ENCODE data around the gene USP2. TPM values are rescaled to one million over a fixed set of nuclear protein-coding genes. Genes with fewer than 3 reads are reported as not detected.

The USP2 gene
- total RNA-seq, 2 experiments from 2014 or later: 0.61 to 0.96 TPM

GRCh38 chr11:119416606-119417580 is 35.4 kb upstream of the USP2 start:
- H3K36me3 Mint-ChIP-seq (ENCODE audit: low read depth): no peaks in the 10 kb centered on the region
- CTCF ChIA-PET: interaction anchor here (1.5 kb wide), 1 partner anchor 57 kb away, joined by 4 read pairs; no protein-coding TSS in a partner anchor
- ATAC-seq (no peak), DNase-seq (no peak)
- peaks cover 22% of the 10 kb centered on the region for H3K27me3 Mint-ChIP-seq
- TF ChIP-seq, protein P1, sequence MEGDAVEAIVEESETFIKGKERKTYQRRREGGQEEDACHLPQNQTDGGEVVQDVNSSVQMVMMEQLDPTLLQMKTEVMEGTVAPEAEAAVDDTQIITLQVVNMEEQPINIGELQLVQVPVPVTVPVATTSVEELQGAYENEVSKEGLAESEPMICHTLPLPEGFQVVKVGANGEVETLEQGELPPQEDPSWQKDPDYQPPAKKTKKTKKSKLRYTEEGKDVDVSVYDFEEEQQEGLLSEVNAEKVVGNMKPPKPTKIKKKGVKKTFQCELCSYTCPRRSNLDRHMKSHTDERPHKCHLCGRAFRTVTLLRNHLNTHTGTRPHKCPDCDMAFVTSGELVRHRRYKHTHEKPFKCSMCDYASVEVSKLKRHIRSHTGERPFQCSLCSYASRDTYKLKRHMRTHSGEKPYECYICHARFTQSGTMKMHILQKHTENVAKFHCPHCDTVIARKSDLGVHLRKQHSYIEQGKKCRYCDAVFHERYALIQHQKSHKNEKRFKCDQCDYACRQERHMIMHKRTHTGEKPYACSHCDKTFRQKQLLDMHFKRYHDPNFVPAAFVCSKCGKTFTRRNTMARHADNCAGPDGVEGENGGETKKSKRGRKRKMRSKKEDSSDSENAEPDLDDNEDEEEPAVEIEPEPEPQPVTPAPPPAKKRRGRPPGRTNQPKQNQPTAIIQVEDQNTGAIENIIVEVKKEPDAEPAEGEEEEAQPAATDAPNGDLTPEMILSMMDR (IDR thresholded peaks at IDR 0.05): no peak
- H3K4me1 Mint-ChIP-seq (ENCODE audit: low read depth): peaks cover under 1% of the 10 kb centered on the region
- POLR2A ChIA-PET: no interaction called here
- no peak overlapping the region for H3K4me3 Mint-ChIP-seq
- H3K9me3 Mint-ChIP-seq: peaks cover 2% of the 10 kb centered on the region
- intact Hi-C loops (cut with micrococcal nuclease): no loop called here
- no peak overlapping the region for H3K27ac Mint-ChIP-seq

GRCh38 chr11:119415966-119416365 is 34.5 kb upstream of the USP2 start:
- Mint-ChIP-seq H3K4me3 (no peak overlapping the region), H3K9me3 (peaks cover 2% of the 10 kb centered on the region), H3K4me1 (ENCODE audit: low read depth) (no peaks in the 10 kb centered on the region), H3K27ac (no peak overlapping the region), H3K27me3 (peaks cover 14% of the 10 kb centered on the region), H3K36me3 (ENCODE audit: low read depth) (no peaks in the 10 kb centered on the region)
- TF ChIP-seq, protein P1 (IDR thresholded peaks at IDR 0.05): no peak
- ChIA-PET CTCF (interaction anchor here (1.5 kb wide), 1 partner anchor 58 kb away, joined by 4 read pairs; no protein-coding TSS in a partner anchor), POLR2A (no interaction called here)
- intact Hi-C loops (cut with micrococcal nuclease): no loop called here
- DNase-seq (no peak), ATAC-seq (no peak)

GRCh38 chr11:119415517-119415916 is 34.0 kb upstream of the USP2 start:
- H3K36me3 Mint-ChIP-seq (ENCODE audit: low read depth): no peaks in the 10 kb centered on the region
- no peak overlapping the region for H3K27ac Mint-ChIP-seq
- TF ChIP-seq, protein P1 (IDR thresholded peaks at IDR 0.05): no peak
- H3K27me3 Mint-ChIP-seq: peaks cover 10% of the 10 kb centered on the region
- no peaks in the 10 kb centered on the region for H3K4me1 Mint-ChIP-seq (ENCODE audit: low read depth)
- H3K9me3 Mint-ChIP-seq: peaks cover 2% of the 10 kb centered on the region
- DNase-seq (no peak), ATAC-seq (no peak)
- intact Hi-C loops (cut with micrococcal nuclease): no loop called here
- CTCF ChIA-PET: interaction anchor here (1.5 kb wide), 1 partner anchor 59 kb away, joined by 4 read pairs; no protein-coding TSS in a partner anchor
- POLR2A ChIA-PET: no interaction called here
- H3K4me3 Mint-ChIP-seq: no peak overlapping the region

- CTCF ChIA-PET: interaction anchor here (1.3 kb wide), 1 partner anchor 119 kb away, joined by 3 read pairs; no protein-coding TSS in a partner anchor
- TF ChIP-seq, protein P1 (IDR thresholded peaks at IDR 0.05): no peak
Measured at GRCh38 chr11:119414734-119415133, 33.2 kb upstream of the USP2 start.

GRCh38 chr11:119414321-119414720 is 32.8 kb upstream of the USP2 start:
- ATAC-seq: no peak
- Mint-ChIP-seq H3K36me3 (ENCODE audit: low read depth) (no peaks in the 10 kb centered on the region), H3K4me1 (ENCODE audit: low read depth) (no peaks in the 10 kb centered on the region), H3K9me3 (peaks cover 2% of the 10 kb centered on the region), H3K27me3 (no peaks in the 10 kb centered on the region), H3K4me3 (no peak overlapping the region), H3K27ac (no peak overlapping the region)
- DNase-seq: no peak
- CTCF ChIA-PET: interaction anchor here (1.3 kb wide), 1 partner anchor 120 kb away, joined by 3 read pairs; no protein-coding TSS in a partner anchor
- intact Hi-C loops (cut with micrococcal nuclease): no loop called here
- TF ChIP-seq, protein P1 (IDR thresholded peaks at IDR 0.05): no peak
- POLR2A ChIA-PET: no interaction called here

More at GRCh38 chr11:119414734-119415133, 33.2 kb upstream of the USP2 start:
- no peak for DNase-seq
- POLR2A ChIA-PET: no interaction called here
- intact Hi-C loops (cut with micrococcal nuclease): no loop called here
- H3K36me3 Mint-ChIP-seq (ENCODE audit: low read depth): no peaks in the 10 kb centered on the region
- no peak overlapping the region for H3K4me3 Mint-ChIP-seq
- peaks cover 2% of the 10 kb centered on the region for H3K9me3 Mint-ChIP-seq
- H3K4me1 Mint-ChIP-seq (ENCODE audit: low read depth): no peaks in the 10 kb centered on the region
- ATAC-seq: no peak
- H3K27ac Mint-ChIP-seq: no peak overlapping the region
- peaks cover 2% of the 10 kb centered on the region for H3K27me3 Mint-ChIP-seq
